GM12801 (cell line): ENCODE results near the gene DISP3.

ENCODE experiments used
- CTCF ChIP-seq: IDR thresholded peaks from one replicate; pipeline ENCODE4 v1.5.1; 2011; ENCODE audit warnings: control low read depth; ENCODE audit not compliant: insufficient read length; ENCODE audit errors: extremely low read depth

Gene DISP3

GRCh38 chr1:11438996-11439395 is 40.0 kb upstream of the DISP3 start:
- no peak for TF ChIP-seq CTCF

GRCh38 chr1:11441211-11441952 is 37.6 kb upstream of the DISP3 start:
- TF ChIP-seq CTCF, result no peak

- no peak for TF ChIP-seq CTCF
These were observed 35.9 kb upstream of the DISP3 start for GRCh38 chr1:11443043-11443442.

GRCh38 chr1:11443961-11444658 is 34.8 kb upstream of the DISP3 start:
- no peak for TF ChIP-seq CTCF

- TF ChIP-seq CTCF, result no peak
These were observed 34.0 kb upstream of the DISP3 start for GRCh38 chr1:11444907-11445306.

- no peak for TF ChIP-seq CTCF
These were observed 31.1 kb upstream of the DISP3 start for GRCh38 chr1:11447903-11448302.

- TF ChIP-seq CTCF, result no peak
These were observed 30.4 kb upstream of the DISP3 start for GRCh38 chr1:11448373-11449099.
